Epithelial cell of proximal tubule (primary cell): Measurements from ENCODE around the gene GPR89B. TPM values are rescaled to one million over a fixed set of nuclear protein-coding genes. Genes with fewer than 3 reads are reported as not detected.

Source experiments
- DNase-seq: peaks from one replicate; pipeline ENCODE4 v3.0.0-alpha.2; 2011; ENCODE audit warnings: low read depth
- H3K4me3 ChIP-seq: 2 replicates; pipeline ENCODE4 v1.5.1; 2011; ENCODE audit warnings: low read depth, mild to moderate bottlenecking, low read length
- total RNA-seq: library from RNA; depleted of rRNA; stranded (reverse); fragments of >200 nt; gene quantifications from 2 replicates; pipeline ENCODE4 v1.2.3, GENCODE V29; 2015
- TF ChIP-seq, protein P1 (sequence below): conservative IDR thresholded peaks from 2 replicates; pipeline ENCODE4 v1.5.1; 2012; ENCODE audit warnings: low read depth, mild to moderate bottlenecking, low read length

GPR89B gene
- total RNA-seq, 1 donor from 2014 or later, result 9.1 TPM

DNA sequence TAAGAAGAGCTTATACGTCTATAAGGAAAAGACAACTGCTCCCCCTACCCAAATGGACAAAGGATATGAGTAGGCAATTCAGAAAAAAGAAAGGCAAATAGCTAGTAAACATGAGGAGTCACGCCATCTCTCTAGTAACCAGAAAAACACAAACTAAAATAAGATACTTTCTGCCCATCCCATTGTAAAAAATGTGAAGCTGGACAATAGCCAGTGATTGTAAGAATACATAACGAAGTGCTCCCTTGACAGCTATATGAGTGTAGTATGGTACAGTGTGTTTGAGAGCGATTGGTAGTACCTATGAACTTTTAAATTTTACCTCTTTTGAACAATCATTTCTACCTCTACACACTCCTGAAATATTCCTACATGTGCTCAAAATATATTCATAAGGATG is 33.1 kb upstream of the GPR89B start:
- TF ChIP-seq, protein P1, sequence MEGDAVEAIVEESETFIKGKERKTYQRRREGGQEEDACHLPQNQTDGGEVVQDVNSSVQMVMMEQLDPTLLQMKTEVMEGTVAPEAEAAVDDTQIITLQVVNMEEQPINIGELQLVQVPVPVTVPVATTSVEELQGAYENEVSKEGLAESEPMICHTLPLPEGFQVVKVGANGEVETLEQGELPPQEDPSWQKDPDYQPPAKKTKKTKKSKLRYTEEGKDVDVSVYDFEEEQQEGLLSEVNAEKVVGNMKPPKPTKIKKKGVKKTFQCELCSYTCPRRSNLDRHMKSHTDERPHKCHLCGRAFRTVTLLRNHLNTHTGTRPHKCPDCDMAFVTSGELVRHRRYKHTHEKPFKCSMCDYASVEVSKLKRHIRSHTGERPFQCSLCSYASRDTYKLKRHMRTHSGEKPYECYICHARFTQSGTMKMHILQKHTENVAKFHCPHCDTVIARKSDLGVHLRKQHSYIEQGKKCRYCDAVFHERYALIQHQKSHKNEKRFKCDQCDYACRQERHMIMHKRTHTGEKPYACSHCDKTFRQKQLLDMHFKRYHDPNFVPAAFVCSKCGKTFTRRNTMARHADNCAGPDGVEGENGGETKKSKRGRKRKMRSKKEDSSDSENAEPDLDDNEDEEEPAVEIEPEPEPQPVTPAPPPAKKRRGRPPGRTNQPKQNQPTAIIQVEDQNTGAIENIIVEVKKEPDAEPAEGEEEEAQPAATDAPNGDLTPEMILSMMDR, result no peak
- no peak for DNase-seq

DNA sequence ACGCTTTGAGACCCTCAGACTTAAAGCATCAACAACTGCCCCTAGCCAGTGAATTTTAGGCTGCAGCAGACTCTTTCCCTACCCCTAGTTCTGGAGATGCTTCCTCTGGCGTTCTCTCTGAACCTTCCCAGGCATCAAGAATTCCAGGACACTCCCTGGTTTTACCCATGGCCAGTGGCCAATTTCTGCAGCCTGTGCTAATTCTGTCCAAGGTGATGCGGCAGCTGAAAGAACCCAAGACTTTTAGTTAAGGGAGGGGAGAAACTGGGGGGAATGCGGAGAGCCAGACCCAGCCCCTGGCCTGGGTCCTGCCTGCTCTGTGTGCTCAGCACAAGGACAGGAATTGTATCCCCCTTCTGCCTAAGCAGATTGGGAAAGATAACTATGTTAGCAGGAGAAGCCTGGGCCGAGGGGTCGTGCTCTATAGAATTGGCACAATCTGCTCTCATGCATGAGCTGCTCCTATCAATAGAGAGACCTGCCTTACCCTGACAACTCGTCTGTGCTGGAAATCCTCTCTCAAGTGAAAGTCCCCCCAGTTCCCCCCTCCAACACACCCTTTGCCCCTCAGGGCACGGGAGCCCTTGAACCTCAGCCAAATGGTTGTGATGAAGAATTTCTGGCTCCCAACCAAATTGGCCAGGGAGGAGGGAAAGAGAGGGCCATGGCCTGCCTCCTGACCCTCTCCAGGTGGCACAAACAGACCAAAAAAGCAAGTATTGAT is 31.0 kb upstream of the GPR89B start:
- TF ChIP-seq, protein P1, result no peak
- no peak for DNase-seq
- no peak overlapping the region for H3K4me3 ChIP-seq

More for the DNA sequence above, 33.1 kb upstream of the GPR89B start:
- no peak overlapping the region for H3K4me3 ChIP-seq

DNA sequence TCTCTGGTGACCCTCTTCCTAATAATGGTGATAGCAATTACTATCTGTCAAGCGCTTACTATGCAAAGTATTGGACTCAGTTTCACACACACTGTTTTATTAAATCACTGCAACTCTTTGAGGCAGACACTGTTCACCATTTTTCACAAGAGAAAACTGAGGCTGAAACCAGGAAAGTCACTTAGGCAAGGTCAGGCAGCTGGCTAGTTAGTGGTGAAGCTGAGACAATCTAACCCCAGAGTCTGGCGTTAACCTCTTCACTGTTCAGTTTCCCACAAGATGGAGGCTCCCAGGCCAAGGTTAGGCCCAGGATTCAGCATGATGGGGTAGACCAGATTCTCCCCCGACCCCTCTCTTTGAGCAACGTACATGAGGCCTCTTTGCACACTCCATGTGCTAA is 30.4 kb upstream of the GPR89B start:
- TF ChIP-seq, protein P1, result no peak
- no peak for DNase-seq
- H3K4me3 ChIP-seq, result no peak overlapping the region

DNA sequence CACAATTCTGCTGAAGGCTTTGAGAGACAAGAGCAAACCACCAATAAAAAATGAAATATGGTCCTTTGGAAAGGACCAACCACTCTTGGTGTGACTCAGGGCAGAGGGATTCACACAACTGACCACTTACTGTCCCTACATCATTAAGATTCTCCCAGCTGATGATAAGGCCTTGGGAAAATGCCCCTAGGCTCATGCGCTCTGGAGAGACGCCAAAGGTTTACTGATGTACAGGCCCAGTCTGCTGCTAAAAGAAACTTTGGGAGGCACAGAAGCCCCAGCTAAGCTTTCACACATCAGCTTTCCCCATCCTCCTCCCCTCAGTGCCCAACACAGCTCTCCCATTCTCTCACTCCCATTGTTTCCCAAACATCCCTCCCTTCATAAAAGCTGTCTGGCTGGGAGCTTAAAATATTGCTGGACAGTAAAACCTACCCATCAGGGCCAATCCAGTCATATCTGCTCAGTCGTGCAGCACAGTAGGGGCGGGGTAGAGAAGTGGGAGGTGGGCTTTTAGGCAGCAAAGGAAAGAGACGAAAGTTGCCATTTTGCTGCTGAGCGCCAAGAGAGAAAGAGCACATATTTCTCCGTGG is 25.9 kb upstream of the GPR89B start, which contains the start of gene GJA8:
GJA8 (plus strand) TSS at position 543 of the 593 bp plus-strand sequence. CDS start 5,161 bp downstream, outside the sequence.
- H3K4me3 ChIP-seq, result no peak within 1 kb of the TSS
- no peak for DNase-seq
- TF ChIP-seq, protein P1, result no peak

DNA sequence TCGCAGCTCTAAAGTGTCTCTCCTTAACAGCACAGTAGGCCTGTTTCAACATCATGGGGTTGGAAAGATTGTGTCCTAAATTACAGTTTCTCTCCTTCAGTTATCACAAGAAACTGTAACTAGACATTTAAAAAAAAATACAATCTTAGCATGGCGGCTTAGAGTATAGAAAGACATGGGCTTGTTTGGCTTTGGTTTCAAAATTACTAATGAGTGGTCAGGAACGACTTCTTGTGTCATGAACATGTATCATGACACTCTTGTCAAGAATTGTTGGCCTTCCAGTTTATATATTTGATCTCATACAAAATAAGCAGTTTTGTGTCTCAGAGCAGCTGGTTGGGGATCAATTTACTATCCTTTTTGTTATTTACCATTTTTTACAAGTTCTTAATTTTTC is 23.5 kb upstream of the GPR89B start:
- H3K4me3 ChIP-seq, result no peak overlapping the region
- TF ChIP-seq, protein P1, result no peak
- DNase-seq, result no peak

DNA sequence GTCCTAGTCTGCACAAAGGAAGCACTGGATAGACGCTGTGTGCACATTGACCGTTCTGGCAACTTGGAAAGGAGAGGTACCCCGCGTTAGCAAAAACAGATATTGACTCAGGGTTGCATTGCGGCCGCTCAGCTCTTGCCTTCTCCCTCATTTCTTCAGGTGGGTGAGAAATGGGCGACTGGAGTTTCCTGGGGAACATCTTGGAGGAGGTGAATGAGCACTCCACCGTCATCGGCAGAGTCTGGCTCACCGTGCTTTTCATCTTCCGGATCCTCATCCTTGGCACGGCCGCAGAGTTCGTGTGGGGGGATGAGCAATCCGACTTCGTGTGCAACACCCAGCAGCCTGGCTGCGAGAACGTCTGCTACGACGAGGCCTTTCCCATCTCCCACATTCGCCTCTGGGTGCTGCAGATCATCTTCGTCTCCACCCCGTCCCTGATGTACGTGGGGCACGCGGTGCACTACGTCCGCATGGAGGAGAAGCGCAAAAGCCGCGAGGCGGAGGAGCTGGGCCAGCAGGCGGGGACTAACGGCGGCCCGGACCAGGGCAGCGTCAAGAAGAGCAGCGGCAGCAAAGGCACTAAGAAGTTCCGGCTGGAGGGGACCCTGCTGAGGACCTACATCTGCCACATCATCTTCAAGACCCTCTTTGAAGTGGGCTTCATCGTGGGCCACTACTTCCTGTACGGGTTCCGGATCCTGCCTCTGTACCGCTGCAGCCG is 20.3 kb upstream of the GPR89B start:
- TF ChIP-seq, protein P1, result no peak
- no peak for DNase-seq
- no peak overlapping the region for H3K4me3 ChIP-seq
